H9 (cell line): Measurements from ENCODE around the gene SLIT1. TPM values are rescaled to one million over a fixed set of nuclear protein-coding genes. Genes with fewer than 3 reads are reported as not detected.

ENCODE experiments used
- DNase-seq: peaks from one replicate; pipeline ENCODE4 v3.0.0-alpha.2; 2017
- H2AFZ ChIP-seq: one replicate; pipeline ENCODE4 v1.6.1; 2013; ENCODE audit warnings: mild to moderate bottlenecking, low read length, control low read depth, moderate library complexity
- H2AK5ac ChIP-seq: 2 replicates; pipeline ENCODE4 v1.6.1; 2013; ENCODE audit warnings: low read length, control low read depth, mixed read lengths; ENCODE audit not compliant: insufficient read length
- H2BK120ac ChIP-seq: one replicate; pipeline ENCODE4 v1.6.1; 2013; ENCODE audit warnings: low read depth, mild to moderate bottlenecking, low read length, control low read depth, inconsistent platforms; ENCODE audit not compliant: poor library complexity, severe bottlenecking
- H2BK12ac ChIP-seq: 2 replicates; pipeline ENCODE4 v1.6.1; 2013; ENCODE audit warnings: low read length, control low read depth, mixed read lengths, low read depth; ENCODE audit not compliant: insufficient read length
- H2BK15ac ChIP-seq: 2 replicates; pipeline ENCODE4 v1.6.1; 2013; ENCODE audit warnings: low read depth, low read length, control low read depth
- H2BK20ac ChIP-seq: one replicate; pipeline ENCODE4 v1.6.1; 2013; ENCODE audit warnings: low read depth, mild to moderate bottlenecking, low read length, control low read depth, inconsistent platforms; ENCODE audit not compliant: poor library complexity, severe bottlenecking
- H2BK5ac ChIP-seq: 2 replicates; pipeline ENCODE4 v1.6.1; 2013; ENCODE audit warnings: low read length, control low read depth, mixed read lengths; ENCODE audit not compliant: insufficient read length
- H3K14ac ChIP-seq: 2 replicates; pipeline ENCODE4 v1.6.1; 2013; ENCODE audit warnings: low read length, control low read depth; ENCODE audit not compliant: insufficient read depth
- H3K18ac ChIP-seq: 2 replicates; pipeline ENCODE4 v1.6.1; 2013; ENCODE audit warnings: low read depth, mild to moderate bottlenecking, mixed read lengths, low read length, control low read depth; ENCODE audit not compliant: insufficient read length
- H3K23ac ChIP-seq: 2 replicates; pipeline ENCODE4 v1.6.1; 2013; ENCODE audit warnings: low read length, control low read depth, mixed read lengths, low read depth; ENCODE audit not compliant: insufficient read length
- H3K23me2 ChIP-seq: 2 replicates; pipeline ENCODE4 v1.6.1; 2013; ENCODE audit warnings: low read depth, mild to moderate bottlenecking, mixed read lengths, low read length, control low read depth; ENCODE audit not compliant: insufficient read length, poor library complexity, severe bottlenecking
- H3K27ac ChIP-seq: 2 replicates; pipeline ENCODE4 v1.5.1; 2013; ENCODE audit warnings: low read length, control low read depth, mixed read lengths, low read depth; ENCODE audit not compliant: insufficient read length
- H3K27me3 ChIP-seq: 2 replicates; pipeline ENCODE4 v1.6.1; 2013; ENCODE audit warnings: low read length, control low read depth, inconsistent platforms; ENCODE audit not compliant: insufficient read depth
- H3K4ac ChIP-seq: 2 replicates; pipeline ENCODE4 v1.6.1; 2013; ENCODE audit warnings: low read depth, mild to moderate bottlenecking, control low read depth, inconsistent platforms, low read length, moderate library complexity
- H3K4me1 ChIP-seq: 2 replicates; pipeline ENCODE4 v1.6.1; 2013; ENCODE audit warnings: low read length, control low read depth, inconsistent platforms; ENCODE audit not compliant: insufficient read depth
- H3K4me2 ChIP-seq: 2 replicates; pipeline ENCODE4 v1.6.1; 2013; ENCODE audit warnings: low read length, control low read depth, mixed read lengths; ENCODE audit not compliant: insufficient read length, insufficient read depth
- H3K56ac ChIP-seq: 2 replicates; pipeline ENCODE4 v1.6.1; 2013; ENCODE audit warnings: low read depth, mild to moderate bottlenecking, mixed read lengths, low read length, control low read depth; ENCODE audit not compliant: insufficient read length
- H3K79me1 ChIP-seq: 2 replicates; pipeline ENCODE4 v1.6.1; 2013; ENCODE audit warnings: low read depth, mild to moderate bottlenecking, moderate library complexity, low read length, control low read depth, inconsistent platforms; ENCODE audit not compliant: insufficient read depth, poor library complexity, severe bottlenecking
- H3K79me2 ChIP-seq: 2 replicates; pipeline ENCODE4 v1.6.1; 2013; ENCODE audit warnings: low read length, control low read depth, inconsistent platforms; ENCODE audit not compliant: insufficient read depth
- H3K9ac ChIP-seq: 2 replicates; pipeline ENCODE4 v1.6.1; 2013; ENCODE audit warnings: low read length, control low read depth, mixed read lengths; ENCODE audit not compliant: insufficient read length; ENCODE audit errors: extremely low read depth
- H3K9me3 ChIP-seq: one replicate; pipeline ENCODE4 v1.6.1; 2013; ENCODE audit warnings: low read depth, low read length, inconsistent platforms; ENCODE audit not compliant: control insufficient read depth
- H3T11ph ChIP-seq: one replicate; pipeline ENCODE4 v1.6.1; 2013; ENCODE audit warnings: mild to moderate bottlenecking, low read length, control low read depth, inconsistent platforms
- H4K20me1 ChIP-seq: one replicate; pipeline ENCODE4 v1.6.1; 2013; ENCODE audit not compliant: control insufficient read depth, insufficient read length, insufficient read depth
- H4K5ac ChIP-seq: 2 replicates; pipeline ENCODE4 v1.6.1; 2013; ENCODE audit warnings: low read depth, mild to moderate bottlenecking, mixed read lengths, low read length, control low read depth; ENCODE audit not compliant: insufficient read length
- H4K8ac ChIP-seq: replicated peaks from 2 replicates; pipeline ENCODE4 v1.6.1; 2013; ENCODE audit warnings: low read length, control low read depth, mixed read lengths, low read depth; ENCODE audit not compliant: insufficient read length
- H4K91ac ChIP-seq: 2 replicates; pipeline ENCODE4 v1.6.1; 2013; ENCODE audit warnings: low read depth, mild to moderate bottlenecking, moderate library complexity, mixed read lengths, low read length, control low read depth; ENCODE audit not compliant: insufficient read length
- H3K27ac Mint-ChIP-seq, 3 experiments: 2 replicates in 2 of 3; 3 replicates in 1 of 3; pipeline ENCODE4 v1.8.0; 2020 to 2021; ENCODE audit warnings: mixed read lengths in 3 of 3, mild to moderate bottlenecking in 1 of 3, moderate library complexity in 1 of 3
- H3K27me3 Mint-ChIP-seq: 2 replicates; pipeline ENCODE4 v1.8.0; 2021; ENCODE audit warnings: low read depth, mild to moderate bottlenecking, moderate library complexity, mixed read lengths
- H3K36me3 Mint-ChIP-seq, 3 experiments: 2 replicates in 2 of 3; 3 replicates in 1 of 3; pipeline ENCODE4 v1.8.0; 2020 to 2021; ENCODE audit warnings: low read depth in 3 of 3, mixed read lengths in 3 of 3; ENCODE audit not compliant: insufficient read depth in 1 of 3
- H3K4me1 Mint-ChIP-seq, 2 experiments: 2 replicates each; pipeline ENCODE4 v1.8.0; 2020; ENCODE audit warnings: mixed read lengths in 2 of 2
- H3K4me3 Mint-ChIP-seq, 2 experiments: 2 replicates in 1 of 2; 3 replicates in 1 of 2; pipeline ENCODE4 v1.8.0; 2020 to 2021; ENCODE audit warnings: mild to moderate bottlenecking in 2 of 2, mixed read lengths in 2 of 2, moderate library complexity in 1 of 2
- H3K9me3 Mint-ChIP-seq, 2 experiments: 2 replicates in 1 of 2; 3 replicates in 1 of 2; pipeline ENCODE4 v1.8.0; 2020; ENCODE audit warnings: mild to moderate bottlenecking in 2 of 2, mixed read lengths in 2 of 2, moderate library complexity in 1 of 2
- CTCF ChIP-seq: fragments of 200-600 bp; sonication (generic); conservative IDR thresholded peaks from 3 replicates; pipeline ENCODE4 v1.8.0; 2021; ENCODE audit warnings: antibody characterized with exemption, mild to moderate bottlenecking
- WGBS: extraction: QIAGEN DNeasy Blood & Tissue Kit; methylation state at CpG from one replicate; pipeline ENCODE4 v1.1.7; 2013; ENCODE audit warnings: missing lambda C conversion rate, low lambda C conversion rate, mixed read lengths; ENCODE audit not compliant: insufficient read length; ENCODE audit errors: extremely low coverage; 5-methylcytosine and 5-hydroxymethylcytosine counted together
- total RNA-seq: library from RNA; stranded (reverse); gene quantifications from 2 replicates; pipeline ENCODE4 v1.2.1, GENCODE V29; 2021

SLIT1 gene
- total RNA-seq, 1 experiment from 2014 or later: 0.57 TPM

DNA sequence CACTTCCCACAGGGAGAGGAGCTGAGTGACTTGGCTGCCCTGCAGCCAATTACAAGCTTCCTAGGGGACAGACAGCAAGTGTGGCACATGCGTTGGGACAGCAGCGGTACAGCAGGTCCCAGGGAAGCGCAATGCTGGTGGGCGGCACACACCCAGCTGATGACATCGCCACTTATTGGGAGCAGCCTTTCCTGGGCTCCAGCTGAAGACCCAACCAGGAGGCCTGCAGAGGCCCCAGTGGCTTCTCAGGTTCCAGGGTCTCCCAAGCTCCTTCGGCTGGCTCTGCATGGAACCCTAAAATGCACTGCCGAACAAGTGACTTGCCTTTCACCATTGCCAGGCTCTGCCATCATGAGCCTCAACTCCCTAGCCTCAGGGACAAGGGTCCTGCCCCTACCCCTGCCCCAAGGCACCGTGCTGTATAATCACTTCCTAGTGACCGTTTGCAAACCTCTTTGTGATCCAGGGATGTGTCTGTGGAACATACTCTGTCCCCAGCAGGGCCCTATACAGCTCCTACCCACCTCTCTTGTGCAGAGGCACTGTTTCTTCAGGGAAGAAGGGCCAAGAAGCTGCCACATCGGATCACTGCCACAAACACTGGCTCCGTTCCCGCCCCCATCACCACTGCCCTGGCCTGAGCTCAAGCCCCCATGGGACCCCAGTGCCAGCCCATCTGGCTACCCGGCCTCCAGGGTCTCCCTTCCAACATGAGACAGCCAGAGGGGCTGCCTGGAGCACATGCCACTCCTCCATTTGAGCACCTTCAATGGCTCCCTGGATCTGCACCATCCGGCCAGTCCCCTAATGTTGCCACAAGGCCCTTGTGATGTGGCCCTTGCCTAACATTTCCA, 19.3 kb upstream of the SLIT1 start:
- H3K36me3 Mint-ChIP-seq: no peaks in the 10 kb centered on the region; a peak in 1 of 7 replicates
- H3K27ac Mint-ChIP-seq: no peak overlapping the region
- no peaks in the 10 kb centered on the region for H3K27me3 ChIP-seq
- H3K79me2 ChIP-seq: no peaks in the 10 kb centered on the region
- peaks cover 10 to 13% of the 10 kb centered on the region in 2 experiments for H3K4me1 Mint-ChIP-seq
- H3K9ac ChIP-seq: no peak overlapping the region
- no peak overlapping the region for H3T11ph ChIP-seq
- TF ChIP-seq CTCF: no peak
- H3K4me1 ChIP-seq: no peaks in the 10 kb centered on the region
- no peak overlapping the region for H4K5ac ChIP-seq
- H2AFZ ChIP-seq: no peak overlapping the region
- H2BK120ac ChIP-seq: no peak overlapping the region
- H3K27me3 Mint-ChIP-seq: peaks cover 3% of the 10 kb centered on the region
- H4K20me1 ChIP-seq: no peaks in the 10 kb centered on the region
- H3K4ac ChIP-seq: no peak overlapping the region
- no peaks in the 10 kb centered on the region for H3K23me2 ChIP-seq
- H2BK5ac ChIP-seq: no peak overlapping the region
- H3K9me3 ChIP-seq: no peaks in the 10 kb centered on the region
- H3K4me2 ChIP-seq: no peak overlapping the region
- H3K9me3 Mint-ChIP-seq: no peaks in the 10 kb centered on the region
- H2BK15ac ChIP-seq: no peak overlapping the region
- H3K79me1 ChIP-seq: no peaks in the 10 kb centered on the region
- H2AK5ac ChIP-seq: no peak overlapping the region
- H3K56ac ChIP-seq: no peak overlapping the region
- no peak overlapping the region for H2BK12ac ChIP-seq
- no peak overlapping the region for H3K14ac ChIP-seq
- WGBS: no CpG with 5 or more reads among the region's 14 CpGs
- no peak overlapping the region for H3K4me3 Mint-ChIP-seq
- no peak overlapping the region for H3K27ac ChIP-seq
- no peak overlapping the region for H4K8ac ChIP-seq
- H3K23ac ChIP-seq: no peak overlapping the region
- H4K91ac ChIP-seq: no peak overlapping the region
- no peak overlapping the region for H3K18ac ChIP-seq
- no peak overlapping the region for H2BK20ac ChIP-seq
- DNase-seq: no peak
